SU-DHL-6 (cell line): ENCODE data around the gene CHMP6.

Source experiments
- EZH2phosphoT487 ChIP-seq: fragments of 200-600 bp; sonication (generic), shearing (Covaris generic); conservative IDR thresholded peaks from 2 replicates; pipeline ENCODE4 v1.6.1; 2018; ENCODE audit warnings: mild to moderate bottlenecking, antibody characterized with exemption, low read length, moderate library complexity, mixed read lengths
- TF ChIP-seq, protein P1 (sequence below): fragments of 200-600 bp; sonication (generic); IDR thresholded peaks from one replicate; pipeline ENCODE4 v1.5.1; 2017; ENCODE audit warnings: antibody characterized with exemption, mild to moderate bottlenecking, low read length, moderate library complexity; ENCODE audit not compliant: insufficient read depth, poor library complexity, severe bottlenecking

GRCh38 chr17:80962356-80963329, 29.0 kb upstream of the CHMP6 start:
- TF ChIP-seq, protein P1, sequence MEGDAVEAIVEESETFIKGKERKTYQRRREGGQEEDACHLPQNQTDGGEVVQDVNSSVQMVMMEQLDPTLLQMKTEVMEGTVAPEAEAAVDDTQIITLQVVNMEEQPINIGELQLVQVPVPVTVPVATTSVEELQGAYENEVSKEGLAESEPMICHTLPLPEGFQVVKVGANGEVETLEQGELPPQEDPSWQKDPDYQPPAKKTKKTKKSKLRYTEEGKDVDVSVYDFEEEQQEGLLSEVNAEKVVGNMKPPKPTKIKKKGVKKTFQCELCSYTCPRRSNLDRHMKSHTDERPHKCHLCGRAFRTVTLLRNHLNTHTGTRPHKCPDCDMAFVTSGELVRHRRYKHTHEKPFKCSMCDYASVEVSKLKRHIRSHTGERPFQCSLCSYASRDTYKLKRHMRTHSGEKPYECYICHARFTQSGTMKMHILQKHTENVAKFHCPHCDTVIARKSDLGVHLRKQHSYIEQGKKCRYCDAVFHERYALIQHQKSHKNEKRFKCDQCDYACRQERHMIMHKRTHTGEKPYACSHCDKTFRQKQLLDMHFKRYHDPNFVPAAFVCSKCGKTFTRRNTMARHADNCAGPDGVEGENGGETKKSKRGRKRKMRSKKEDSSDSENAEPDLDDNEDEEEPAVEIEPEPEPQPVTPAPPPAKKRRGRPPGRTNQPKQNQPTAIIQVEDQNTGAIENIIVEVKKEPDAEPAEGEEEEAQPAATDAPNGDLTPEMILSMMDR, result no peak
- no peak for TF ChIP-seq EZH2phosphoT487
